NOMO-1 treated with dmso at 0.1 percent for 144 hours (cell line): ENCODE results near the gene MRPS22.
A peak's percentile ranks its signal among the peaks of the same experiment; 100 is the strongest.

Experiments used
- DNase-seq: peaks from one replicate; lab custom pipeline; 2025; ENCODE audit not compliant: unreplicated experiment; lab: John Stamatoyannopoulos, UW

The MRPS22 gene

DNA sequence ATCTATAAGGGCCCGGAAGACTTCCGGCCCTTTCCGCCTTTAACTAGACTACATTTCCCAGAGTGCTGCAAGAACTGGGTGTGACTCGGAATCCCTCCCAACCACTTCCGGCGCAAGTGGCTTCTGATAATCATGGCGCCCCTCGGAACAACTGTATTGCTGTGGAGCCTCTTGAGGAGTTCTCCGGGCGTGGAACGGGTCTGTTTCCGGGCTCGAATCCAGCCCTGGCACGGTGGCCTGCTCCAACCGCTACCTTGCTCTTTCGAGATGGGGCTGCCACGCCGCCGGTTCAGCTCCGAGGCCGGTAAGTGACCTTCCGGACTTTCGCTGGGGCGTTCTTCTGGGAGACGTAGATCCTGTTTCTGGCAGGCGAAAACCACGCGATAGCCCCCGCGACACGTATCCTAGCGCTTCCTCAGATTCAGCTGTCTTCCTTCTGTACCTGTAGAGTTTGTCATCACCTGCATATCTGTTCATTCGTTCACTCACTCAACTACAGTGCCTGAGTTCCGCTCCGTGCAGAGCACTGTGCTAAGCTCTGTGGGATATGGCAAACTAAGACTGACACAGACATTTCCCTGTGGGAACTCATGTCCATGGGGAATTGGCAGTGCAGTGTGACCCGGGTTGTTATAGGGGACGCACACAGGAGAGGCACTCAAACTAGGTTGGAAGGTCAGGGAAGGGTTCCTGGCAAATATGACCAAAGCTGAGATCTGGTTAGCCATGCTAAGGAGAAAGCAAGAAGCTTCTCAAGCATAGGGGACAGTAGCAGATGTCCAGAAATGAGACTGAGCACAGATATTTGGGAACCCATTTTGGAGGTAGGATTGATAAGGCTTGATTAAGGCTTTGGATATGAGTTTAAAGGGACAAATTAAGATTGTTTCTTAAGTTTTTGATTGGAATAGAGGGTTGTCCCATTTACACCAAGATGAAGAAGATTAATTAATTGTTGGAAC, at the start of gene MRPS22:
Gene MRPS22, plus strand, starts transcription at position 126 of the 962 bp plus-strand sequence. Its CDS starts 7 bp downstream, at position 133.
- DNase-seq: peak; percentile 96

DNA sequence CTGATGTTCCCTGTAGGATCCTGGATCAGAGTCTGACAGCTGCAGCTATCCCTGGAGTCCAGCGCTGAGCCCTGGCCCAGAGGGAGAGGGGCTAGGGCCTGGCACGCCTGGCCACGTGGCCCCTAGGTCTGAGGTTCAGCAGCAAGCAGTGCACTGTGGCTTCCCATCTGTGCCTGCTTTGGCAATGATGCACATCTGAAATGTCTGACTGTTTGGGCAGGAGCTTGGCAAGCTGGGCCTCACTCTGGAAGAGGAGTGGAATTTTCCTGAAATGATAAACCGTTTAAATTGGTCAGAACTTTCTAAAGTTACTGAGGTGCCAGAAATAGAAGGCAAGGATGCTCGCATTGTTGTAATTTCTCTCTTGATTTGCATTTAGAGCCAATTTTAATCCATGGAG, 48.8 kb upstream of the MRPS22 start:
- DNase-seq: no peak

DNA sequence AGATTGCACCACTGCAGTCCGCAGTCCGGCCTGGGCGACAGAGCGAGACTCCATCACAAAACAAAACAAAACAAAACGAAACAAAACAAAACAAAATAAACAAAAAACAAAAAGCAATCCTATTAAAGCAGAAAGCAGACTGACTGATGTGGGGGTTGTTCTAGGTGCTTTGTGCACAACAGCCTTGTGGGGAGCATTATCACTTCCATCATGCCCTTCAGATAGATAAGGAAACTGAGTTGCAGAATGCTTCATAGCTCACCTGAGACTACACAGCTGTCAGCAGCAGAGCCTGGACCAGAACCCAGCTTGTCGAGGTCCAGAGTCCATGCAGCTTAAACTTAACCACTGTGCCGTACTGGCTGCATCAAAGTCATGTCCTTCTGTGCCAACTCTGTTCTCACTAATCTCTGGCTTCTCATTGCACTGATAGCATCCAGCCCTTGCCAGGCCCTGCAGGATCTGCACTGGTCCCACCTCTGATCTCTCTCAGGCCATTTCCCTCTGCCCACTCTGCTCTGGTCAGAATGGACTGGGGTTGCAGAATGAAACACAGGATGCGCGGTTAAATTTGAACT, 47.6 kb upstream of the MRPS22 start:
- no peak for DNase-seq

DNA sequence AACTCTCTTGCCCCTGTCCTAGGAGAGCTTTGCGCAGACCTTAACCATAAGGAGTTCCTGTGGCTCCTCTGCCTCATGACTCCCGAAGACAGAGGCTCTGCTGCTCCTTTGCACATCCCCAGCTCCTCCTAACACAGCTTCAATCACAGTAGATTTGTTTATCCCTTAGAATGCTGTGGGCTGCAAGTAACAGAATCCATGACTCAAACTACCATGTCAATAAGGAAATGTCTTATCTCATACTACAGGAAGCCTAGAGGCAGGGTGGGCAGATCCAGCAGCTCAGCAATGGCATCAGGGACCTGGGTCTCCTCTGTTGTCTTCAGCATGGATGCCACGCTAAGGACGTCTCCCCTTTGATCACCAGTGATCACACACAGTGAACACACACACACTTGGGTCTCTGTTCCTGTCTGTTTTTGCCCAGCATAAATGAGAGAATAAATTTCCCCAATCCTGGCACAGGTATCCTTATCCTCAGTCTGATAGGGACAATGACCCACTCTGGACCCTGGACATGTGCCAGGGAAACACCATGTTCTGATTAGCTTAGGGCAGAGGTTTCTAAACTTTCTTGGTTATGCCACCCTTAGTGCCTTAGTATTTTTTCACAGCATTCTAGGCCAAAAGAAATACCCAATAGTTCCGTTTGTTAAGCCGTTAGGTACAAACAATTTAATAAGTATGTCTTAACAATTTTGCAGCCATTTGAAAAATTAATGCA, 46.1 kb upstream of the MRPS22 start:
- no peak for DNase-seq

DNA sequence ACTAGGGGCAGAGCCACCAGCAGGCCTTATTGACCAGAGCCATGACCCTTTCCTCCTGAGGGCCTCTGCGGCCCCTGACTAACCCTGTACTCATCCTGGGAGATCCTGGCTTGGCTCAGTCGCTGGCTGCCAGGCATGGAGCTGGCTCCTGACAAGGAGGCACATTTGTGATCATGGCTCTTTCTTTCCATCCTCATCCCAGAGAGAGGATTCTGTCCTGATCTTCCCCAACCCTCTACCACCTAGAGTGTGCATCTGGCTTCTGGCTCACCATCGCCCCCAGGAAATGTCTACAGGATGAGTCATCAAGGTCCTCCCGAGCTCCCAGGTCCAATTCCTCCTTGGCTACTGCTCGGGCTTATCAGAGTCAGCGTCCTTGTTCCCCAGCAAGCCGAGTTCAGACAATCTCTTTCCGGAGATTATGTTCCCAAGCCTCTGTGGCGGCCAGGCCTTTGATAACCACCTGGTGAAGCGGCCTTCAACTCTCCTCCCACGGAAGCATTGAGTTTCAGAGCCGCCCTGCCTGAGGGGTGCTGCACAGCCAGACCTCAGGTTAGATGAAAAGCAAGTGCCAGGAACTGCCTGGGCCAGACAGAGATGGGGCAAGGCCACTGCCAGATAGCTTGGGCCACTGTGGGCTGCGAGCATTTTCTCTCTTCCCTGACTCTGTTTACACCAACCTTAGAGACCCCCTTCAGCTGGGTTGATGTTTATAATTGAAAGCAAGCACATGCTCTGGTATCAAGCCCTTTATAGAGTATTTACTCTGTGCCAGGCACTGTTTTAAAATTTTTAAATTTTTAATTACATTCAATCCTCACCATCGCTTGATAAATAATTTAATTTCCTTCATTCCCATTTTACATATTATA, 44.3 kb upstream of the MRPS22 start:
- DNase-seq: no peak

DNA sequence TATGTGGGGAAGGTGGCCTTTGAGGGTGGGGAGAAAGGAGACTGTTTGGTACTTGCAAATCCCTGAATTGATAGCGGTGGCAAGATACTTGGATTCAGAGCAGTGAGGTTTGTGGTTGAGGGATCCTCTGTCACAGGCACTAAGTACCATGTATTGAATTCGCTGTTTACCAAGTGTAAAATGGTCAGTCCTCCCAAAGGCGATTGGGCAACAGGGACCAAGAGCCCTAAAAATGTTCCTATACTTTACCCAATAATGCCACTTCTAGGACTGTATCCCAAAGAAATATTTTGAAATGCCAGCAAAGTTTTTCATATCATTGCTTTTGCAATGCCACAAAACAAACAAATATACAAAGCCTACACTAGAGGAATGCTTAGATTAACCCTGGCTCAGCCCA, 43.4 kb upstream of the MRPS22 start:
- DNase-seq: no peak

DNA sequence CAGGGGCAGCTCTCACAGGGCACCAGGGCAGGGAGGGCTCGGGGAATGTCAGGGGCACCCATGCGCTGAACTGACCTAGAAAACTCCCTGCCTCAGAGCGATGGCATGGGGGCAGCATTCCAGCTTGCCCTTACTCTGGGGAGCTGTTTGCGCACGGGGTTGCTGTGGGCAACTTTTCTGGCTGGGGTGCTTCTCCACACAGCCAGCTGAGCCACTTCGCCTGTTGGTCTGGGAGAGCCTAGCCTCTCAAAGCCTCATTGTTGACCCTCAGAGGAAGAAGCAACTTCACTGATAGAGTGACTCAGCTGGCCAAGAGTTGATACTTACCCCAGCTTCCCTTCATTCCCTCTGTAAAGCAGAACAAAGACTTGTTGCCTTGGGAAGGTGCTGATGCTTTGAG, 42.6 kb upstream of the MRPS22 start:
- DNase-seq: no peak

DNA sequence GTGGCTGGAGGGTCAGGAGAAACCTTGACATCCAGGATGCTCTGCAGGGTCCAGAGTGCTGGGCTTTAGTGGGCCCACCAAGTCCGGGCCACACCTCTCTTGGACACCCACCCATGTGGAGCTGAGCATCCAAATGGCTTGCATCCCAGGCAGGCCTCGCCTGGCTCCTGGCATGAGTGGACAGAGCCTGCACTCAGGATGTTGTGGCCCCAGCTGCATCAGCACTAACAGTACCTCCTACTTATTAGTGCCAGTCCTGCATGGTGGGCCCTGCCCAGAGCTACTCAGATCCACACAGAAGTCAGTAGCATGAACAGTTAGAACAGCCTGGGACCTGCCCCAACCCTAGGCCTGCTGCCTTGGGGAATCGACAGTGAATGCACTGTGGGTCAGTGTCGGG, 42.2 kb upstream of the MRPS22 start:
- DNase-seq: no peak

DNA sequence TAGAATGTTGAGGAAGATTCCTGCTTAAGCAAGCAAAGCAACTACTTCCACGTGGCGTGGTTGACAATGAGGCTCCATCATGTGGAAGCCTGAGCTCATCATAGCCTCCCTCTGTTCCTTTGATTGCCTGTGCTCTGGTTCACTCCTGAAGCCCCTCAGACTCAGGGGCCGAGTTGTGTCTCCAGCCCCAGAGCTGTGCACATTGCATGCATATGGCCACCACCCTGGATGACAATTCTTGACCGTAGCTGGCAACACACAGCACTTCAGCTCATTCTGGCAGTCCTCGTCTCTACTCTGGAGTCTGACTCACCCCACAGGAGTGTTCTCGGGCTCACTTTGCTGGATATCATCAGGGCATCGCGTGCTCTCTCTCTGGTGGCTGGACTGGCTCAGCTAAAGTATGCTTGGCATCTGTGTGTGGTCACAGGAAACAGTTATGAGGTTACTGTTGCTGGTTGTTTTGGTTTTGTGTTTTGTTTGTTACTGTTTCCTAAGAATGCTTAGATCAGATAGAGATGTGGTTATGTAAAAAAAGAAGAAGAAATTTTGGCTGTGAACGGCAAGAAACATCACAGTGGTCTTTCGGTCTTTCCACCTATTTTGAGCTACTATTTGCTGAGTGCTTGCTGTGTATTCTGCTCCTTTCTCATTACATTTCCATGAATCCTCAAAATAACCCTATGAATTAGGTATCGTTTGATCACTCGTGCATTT, 41.6 kb upstream of the MRPS22 start:
- no peak for DNase-seq

DNA sequence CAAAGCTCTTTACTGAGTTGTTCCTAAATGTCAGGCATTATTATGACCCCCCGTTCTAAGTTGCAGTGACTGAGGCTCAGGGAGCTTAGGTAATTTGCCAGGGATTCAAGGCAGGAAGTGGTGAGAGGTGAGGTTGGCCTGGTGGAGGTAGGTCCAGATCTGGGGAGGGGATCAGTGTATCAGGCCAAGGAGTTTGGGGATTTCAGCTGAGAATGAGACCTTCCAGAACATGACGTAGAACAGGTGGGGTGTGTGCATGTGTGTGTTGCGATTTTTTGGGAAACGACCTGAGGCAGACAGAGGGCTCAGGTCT, 41.1 kb upstream of the MRPS22 start:
- DNase-seq: no peak

DNA sequence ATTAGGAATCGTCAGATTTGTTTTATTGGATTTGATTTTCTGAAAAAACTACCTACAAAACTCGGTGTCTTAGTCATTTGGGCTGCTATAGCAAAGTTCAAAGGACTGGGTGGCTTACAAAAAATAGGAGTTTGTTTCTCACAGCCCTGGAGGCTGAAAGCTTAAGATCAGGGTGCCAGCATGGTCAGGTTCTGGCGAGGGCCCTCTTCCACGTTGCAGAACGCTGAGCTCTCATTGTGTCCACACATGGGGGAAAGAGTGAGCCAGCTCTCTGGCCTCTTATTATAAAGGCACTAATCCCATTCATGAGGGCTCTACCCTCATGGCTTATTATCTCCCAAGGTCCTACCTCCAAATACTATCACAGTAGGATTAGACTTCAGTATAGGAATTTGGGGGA, 40.6 kb upstream of the MRPS22 start:
- DNase-seq: no peak

DNA sequence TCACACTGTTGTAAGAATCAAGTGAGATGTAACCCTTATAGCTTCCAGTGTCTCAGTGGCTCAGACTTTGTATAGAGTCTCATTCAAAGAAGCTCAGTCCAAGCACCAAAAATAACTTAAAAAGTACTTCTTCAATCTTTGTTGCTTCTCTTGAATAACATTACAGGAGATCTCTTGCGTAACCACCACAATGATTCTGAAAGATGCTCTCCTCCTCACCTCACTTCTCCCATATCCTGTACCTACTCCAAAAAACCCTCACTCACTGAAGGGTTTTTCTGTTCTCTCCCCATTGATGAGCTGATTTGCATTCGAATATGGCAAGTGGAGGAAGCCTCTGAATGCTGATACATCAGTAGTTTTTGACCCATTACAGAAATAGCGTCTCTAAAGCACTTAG, 39.4 kb upstream of the MRPS22 start:
- no peak for DNase-seq

DNA sequence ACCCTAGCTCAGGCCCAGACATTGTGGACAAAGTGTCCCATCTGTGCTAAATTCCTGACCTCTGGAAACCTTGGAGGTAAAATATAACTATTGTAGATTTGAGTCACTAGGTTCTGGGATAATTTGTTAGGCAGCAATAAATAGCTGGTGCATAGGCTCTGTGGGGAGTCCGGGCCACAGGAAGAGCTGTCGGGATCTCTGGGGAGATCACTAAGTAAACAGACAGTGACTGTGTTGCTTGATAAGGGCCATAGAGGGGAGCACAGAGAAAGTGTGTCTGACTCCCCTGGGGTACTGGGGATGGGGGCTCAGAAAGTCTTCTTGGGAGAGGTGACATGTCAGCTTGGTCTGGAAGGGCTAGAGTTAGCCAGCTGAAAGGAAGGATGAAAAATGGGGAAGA, 37.7 kb upstream of the MRPS22 start:
- no peak for DNase-seq

DNA sequence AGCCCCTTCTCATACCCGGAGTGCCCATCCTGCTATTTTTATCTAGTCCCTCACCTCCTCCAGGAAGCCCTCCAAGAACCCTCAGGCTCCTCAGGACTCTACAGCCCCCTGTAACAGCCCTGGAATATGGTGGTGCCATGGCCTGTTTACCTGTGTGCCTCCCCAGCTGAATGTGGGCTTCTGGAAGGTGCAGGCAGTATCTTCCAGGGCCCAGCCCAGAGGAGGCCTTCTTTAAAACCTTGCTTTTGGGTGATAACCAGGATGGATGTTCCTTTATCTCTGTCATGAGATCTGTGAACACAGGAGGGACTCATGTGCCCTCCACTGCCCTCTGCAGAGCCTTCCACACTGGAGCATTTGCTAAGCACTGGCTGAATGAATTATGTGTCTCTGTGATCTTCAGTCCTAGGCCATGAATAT, 36.7 kb upstream of the MRPS22 start:
- no peak for DNase-seq

DNA sequence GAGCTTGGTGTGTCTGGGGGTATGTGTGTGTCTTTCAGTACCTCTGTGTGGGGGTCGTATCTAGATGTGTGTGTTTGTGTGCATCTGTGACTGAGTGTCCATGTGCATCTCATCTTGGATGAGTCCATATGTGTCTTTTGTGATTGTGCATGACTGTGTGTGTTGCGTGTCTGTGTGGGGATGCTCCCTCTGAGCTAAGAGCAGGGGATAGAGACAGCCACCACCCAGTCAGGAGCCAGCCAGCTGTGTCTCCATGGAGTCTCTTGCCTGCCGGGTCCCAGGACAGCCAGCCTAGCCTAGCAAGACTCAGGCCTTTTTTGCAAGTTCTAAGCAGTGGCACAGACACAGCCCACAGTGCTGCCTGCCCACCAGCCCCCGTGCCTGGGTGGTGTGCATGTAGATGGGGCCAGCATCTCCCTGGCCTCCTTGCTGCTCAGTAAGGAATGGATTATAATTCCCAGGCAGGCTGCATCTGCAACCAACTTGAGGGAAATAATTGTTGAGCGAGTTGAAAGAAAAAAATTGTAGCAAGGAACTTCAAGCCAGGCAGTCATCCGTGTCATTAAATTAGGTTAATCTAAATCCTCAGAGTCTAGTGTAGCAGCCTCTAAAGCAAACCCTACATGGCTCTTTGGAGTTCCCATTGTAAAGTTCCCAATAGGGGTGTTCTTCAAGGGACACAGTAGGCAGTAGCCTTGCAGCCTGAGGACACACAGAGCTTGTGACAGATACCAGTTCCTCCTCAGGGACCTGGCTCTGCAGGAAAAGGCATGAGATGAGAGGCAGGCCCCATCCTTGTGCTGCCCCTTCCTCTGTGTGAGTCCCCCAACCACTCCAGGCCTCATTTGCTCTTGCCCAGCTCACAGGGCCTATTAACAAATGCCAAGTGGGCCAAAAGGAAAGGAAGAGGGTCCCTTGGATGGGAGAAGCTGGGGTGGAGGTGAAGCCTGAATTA, 35.9 kb upstream of the MRPS22 start:
- no peak for DNase-seq

DNA sequence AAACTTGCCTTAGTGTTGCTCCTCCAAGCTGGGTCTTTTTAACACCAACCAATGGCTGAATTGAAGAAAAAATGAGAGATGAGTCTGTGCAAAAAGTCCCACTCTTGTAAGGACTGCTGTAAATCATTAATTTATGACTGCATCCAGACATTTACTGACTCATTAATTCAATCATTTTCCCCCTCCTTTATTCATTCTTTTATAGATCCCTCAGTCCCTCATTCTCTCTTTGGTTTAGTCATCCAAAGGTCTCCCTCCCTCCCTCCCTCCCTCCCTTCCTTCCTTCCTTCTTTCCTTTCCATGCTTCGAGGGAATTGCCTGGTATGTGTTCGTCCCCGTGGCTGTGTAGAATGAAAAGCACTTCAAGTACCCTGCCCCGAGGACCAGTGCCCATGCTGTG, 35.3 kb upstream of the MRPS22 start:
- no peak for DNase-seq

DNA sequence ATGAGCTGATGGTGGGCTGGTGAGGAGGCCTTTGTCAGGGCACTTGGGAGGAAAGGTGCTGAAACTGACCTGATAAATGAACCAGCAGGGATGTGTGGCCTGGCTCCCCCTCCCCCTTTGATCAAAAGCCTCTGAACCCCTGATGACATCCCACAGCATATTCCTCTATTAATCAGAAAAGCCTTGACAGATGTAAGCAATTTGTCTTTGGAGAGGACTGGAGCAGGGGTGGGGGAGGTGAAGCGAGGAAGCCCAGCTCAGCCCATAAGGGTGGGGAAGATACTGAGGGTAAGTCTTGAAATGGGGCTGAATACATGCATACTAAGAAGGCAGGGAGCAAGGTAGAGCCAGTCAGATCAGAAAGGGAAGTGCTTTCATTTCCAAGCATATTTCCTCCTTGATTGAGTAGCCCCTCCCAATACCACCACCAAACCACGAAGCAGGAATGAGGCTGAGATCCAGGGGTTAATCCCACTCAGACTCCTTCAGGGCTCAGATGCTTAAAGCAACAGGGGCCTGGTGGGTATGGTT, 34.7 kb upstream of the MRPS22 start:
- no peak for DNase-seq

DNA sequence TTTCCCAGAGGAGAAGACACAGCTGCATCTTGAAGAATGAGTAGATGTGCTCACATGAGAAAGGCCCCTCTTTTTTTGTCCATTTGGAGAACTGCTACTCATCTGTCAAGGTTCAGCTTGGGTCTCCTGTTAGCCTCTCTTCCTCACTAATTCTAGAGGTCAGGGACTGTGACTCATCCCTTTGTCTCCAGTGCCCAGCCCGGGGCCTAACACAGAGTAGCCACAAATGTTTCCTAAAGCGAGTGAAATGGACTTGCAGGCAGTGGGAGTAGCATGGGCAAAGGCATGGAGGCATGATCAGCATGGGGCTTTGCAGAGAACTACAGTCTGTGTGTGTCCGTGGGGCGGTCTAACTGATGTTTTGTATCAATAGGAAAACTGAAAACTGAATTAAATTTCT, 33.9 kb upstream of the MRPS22 start:
- DNase-seq: no peak

DNA sequence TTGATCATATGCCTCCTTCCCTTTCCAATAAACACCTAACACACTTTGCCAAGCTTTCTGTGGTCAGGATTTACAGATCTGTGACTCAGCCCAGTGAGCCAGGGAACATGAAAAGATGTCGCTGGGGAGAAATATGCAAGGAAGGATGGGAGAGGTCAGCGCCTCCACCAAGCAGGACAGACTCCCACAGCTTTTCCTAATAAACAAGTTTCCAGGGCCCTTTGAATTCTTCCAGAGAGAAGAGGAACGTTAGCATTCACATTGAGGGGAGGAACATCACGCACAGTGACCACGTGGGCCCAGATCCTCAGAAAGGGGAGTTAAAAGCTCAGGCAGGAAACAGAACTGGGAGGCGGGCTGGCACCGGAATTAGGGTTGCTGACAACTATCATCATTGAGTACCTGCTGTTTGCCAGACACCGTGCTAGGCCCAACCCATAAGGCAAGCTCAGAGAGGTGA, 33.3 kb upstream of the MRPS22 start:
- no peak for DNase-seq
